ENCODE measurements around the gene HERPUD1. TPM values are rescaled to one million over a fixed set of nuclear protein-coding genes. Genes with fewer than 3 reads are reported as not detected.

The HERPUD1 gene
- total RNA-seq, 1 donor from 2014 or later = 251 TPM

GRCh38 chr16:56966093-56966475 is 34.1 kb downstream of the HERPUD1 start:
- TF ChIP-seq CTCF (IDR thresholded peaks at IDR 0.05) = no peak
- Mint-ChIP-seq H3K36me3 (ENCODE audit: unreplicated experiment) (no peaks in the 10 kb centered on the region), H3K27ac (ENCODE audit: unreplicated experiment) (no peak overlapping the region), H3K27me3 (ENCODE audit: unreplicated experiment) (peaks cover 3% of the 10 kb centered on the region), H3K4me3 (ENCODE audit: unreplicated experiment) (no peak overlapping the region), H3K9me3 (ENCODE audit: unreplicated experiment) (no peaks in the 10 kb centered on the region), H3K4me1 (ENCODE audit: unreplicated experiment) (peaks cover 6% of the 10 kb centered on the region)
- no peak for DNase-seq (ENCODE audit: extremely low spot score, unreplicated experiment)

- no peak for DNase-seq (ENCODE audit: extremely low spot score, unreplicated experiment)
- H3K4me1 Mint-ChIP-seq (ENCODE audit: unreplicated experiment) = peaks cover 4% of the 10 kb centered on the region
Measured at GRCh38 chr16:56967733-56968132, 35.8 kb downstream of the HERPUD1 start.

GRCh38 chr16:56969769-56970168 is 37.8 kb downstream of the HERPUD1 start:
- no peak overlapping the region for H3K4me3 Mint-ChIP-seq (ENCODE audit: unreplicated experiment)
- DNase-seq (ENCODE audit: extremely low spot score, unreplicated experiment) = no peak
- H3K27me3 Mint-ChIP-seq (ENCODE audit: unreplicated experiment) = peaks cover 7% of the 10 kb centered on the region
- no peak overlapping the region for H3K27ac Mint-ChIP-seq (ENCODE audit: unreplicated experiment)
- TF ChIP-seq CTCF (IDR thresholded peaks at IDR 0.05) = no peak
- no peaks in the 10 kb centered on the region for H3K9me3 Mint-ChIP-seq (ENCODE audit: unreplicated experiment)
- peaks cover 4% of the 10 kb centered on the region for H3K4me1 Mint-ChIP-seq (ENCODE audit: unreplicated experiment)
- H3K36me3 Mint-ChIP-seq (ENCODE audit: unreplicated experiment) = no peaks in the 10 kb centered on the region

More at GRCh38 chr16:56967733-56968132, 35.8 kb downstream of the HERPUD1 start:
- H3K36me3 Mint-ChIP-seq (ENCODE audit: unreplicated experiment) = no peaks in the 10 kb centered on the region
- H3K27me3 Mint-ChIP-seq (ENCODE audit: unreplicated experiment) = peaks cover 7% of the 10 kb centered on the region
- H3K9me3 Mint-ChIP-seq (ENCODE audit: unreplicated experiment) = no peaks in the 10 kb centered on the region
- TF ChIP-seq CTCF (IDR thresholded peaks at IDR 0.05) = no peak
- no peak overlapping the region for H3K27ac Mint-ChIP-seq (ENCODE audit: unreplicated experiment)
- no peak overlapping the region for H3K4me3 Mint-ChIP-seq (ENCODE audit: unreplicated experiment)

DNA sequence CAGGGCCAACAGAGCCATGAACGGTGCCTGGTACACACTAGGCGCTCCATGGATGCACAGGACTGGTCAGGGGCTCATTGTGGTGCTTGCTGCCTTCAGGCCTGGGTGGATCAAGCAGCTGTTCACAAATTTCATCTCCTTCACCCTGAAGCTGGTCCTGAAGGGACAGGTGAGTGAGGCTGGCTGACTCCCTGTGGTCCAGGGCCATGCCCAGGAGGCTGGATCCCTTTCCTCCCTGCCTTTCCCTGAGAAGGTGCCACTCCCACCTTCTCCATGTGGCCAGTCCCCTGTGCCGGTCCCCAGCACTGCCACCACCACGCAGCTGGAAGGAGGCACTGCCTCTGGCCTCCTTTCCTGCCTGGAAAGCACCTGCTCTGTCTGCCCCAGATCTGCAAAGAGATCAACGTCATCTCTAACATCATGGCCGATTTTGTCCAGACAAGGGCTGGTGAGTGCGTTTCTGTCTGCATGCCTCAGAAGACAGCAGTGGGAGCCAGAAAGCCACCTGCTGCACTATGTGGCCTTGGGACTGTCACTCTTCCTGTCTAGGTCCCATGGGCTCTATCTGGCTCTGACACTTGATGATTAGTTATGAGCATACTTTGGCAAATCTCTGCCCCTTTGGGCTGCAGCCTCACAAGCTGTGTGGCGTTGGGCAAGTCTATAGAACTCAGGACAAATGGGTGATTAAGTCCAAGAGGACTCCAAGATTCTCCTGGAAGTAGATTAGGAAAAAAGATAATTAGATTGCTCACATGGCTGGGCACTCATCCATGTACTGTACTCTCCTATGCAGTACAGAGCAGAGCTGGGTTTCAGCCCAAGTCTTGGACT is 39.2 kb downstream of the HERPUD1 start:
- no peak overlapping the region for H3K27ac Mint-ChIP-seq (ENCODE audit: unreplicated experiment)
- H3K4me3 Mint-ChIP-seq (ENCODE audit: unreplicated experiment) = no peak overlapping the region
- DNase-seq (ENCODE audit: extremely low spot score, unreplicated experiment) = no peak
- H3K27me3 Mint-ChIP-seq (ENCODE audit: unreplicated experiment) = peaks cover 7% of the 10 kb centered on the region
- no peak for TF ChIP-seq CTCF (IDR thresholded peaks at IDR 0.05)
- H3K4me1 Mint-ChIP-seq (ENCODE audit: unreplicated experiment) = peaks cover 4% of the 10 kb centered on the region
- H3K9me3 Mint-ChIP-seq (ENCODE audit: unreplicated experiment) = no peaks in the 10 kb centered on the region
- no peaks in the 10 kb centered on the region for H3K36me3 Mint-ChIP-seq (ENCODE audit: unreplicated experiment)

- no peak overlapping the region for H3K27ac Mint-ChIP-seq (ENCODE audit: unreplicated experiment)
- TF ChIP-seq CTCF (IDR thresholded peaks at IDR 0.05) = no peak
- no peak overlapping the region for H3K4me3 Mint-ChIP-seq (ENCODE audit: unreplicated experiment)
- H3K27me3 Mint-ChIP-seq (ENCODE audit: unreplicated experiment) = peaks cover 7% of the 10 kb centered on the region
- no peaks in the 10 kb centered on the region for H3K9me3 Mint-ChIP-seq (ENCODE audit: unreplicated experiment)
- no peaks in the 10 kb centered on the region for H3K36me3 Mint-ChIP-seq (ENCODE audit: unreplicated experiment)
- H3K4me1 Mint-ChIP-seq (ENCODE audit: unreplicated experiment) = peaks cover 4% of the 10 kb centered on the region
- DNase-seq (ENCODE audit: extremely low spot score, unreplicated experiment) = no peak
Measured at GRCh38 chr16:56971768-56972043, 39.8 kb downstream of the HERPUD1 start.

All from osteocyte (in vitro differentiated cells).